Measurements from ENCODE around the gene CHPF2.

The CHPF2 gene

GRCh38 chr7:151198945-151199848 lies 33.1 kb upstream of the CHPF2 start:
- no peaks in the 10 kb centered on the region for H3K4me1 Mint-ChIP-seq (ENCODE audit: low read depth)
- no peak overlapping the region for H3K27ac Mint-ChIP-seq
- H3K27me3 Mint-ChIP-seq (ENCODE audit: low read depth) = peaks cover 6% of the 10 kb centered on the region
- H3K4me3 Mint-ChIP-seq = no peak overlapping the region
- no peaks in the 10 kb centered on the region for H3K9me3 Mint-ChIP-seq
- DNase-seq (ENCODE audit: low spot score) = no peak
- no peaks in the 10 kb centered on the region for H3K36me3 Mint-ChIP-seq (ENCODE audit: low read depth)

GRCh38 chr7:151201344-151201743 lies 30.9 kb upstream of the CHPF2 start:
- H3K27me3 Mint-ChIP-seq (ENCODE audit: low read depth) = peaks cover 2% of the 10 kb centered on the region
- H3K36me3 Mint-ChIP-seq (ENCODE audit: low read depth) = no peaks in the 10 kb centered on the region
- H3K4me1 Mint-ChIP-seq (ENCODE audit: low read depth) = peaks cover 2% of the 10 kb centered on the region
- DNase-seq (ENCODE audit: low spot score) = no peak
- H3K9me3 Mint-ChIP-seq = no peaks in the 10 kb centered on the region
- no peak overlapping the region for H3K4me3 Mint-ChIP-seq
- H3K27ac Mint-ChIP-seq = no peak overlapping the region

GRCh38 chr7:151201751-151202150 lies 30.5 kb upstream of the CHPF2 start:
- no peak overlapping the region for H3K27ac Mint-ChIP-seq
- DNase-seq (ENCODE audit: low spot score) = no peak
- no peaks in the 10 kb centered on the region for H3K36me3 Mint-ChIP-seq (ENCODE audit: low read depth)
- peaks cover 4% of the 10 kb centered on the region for H3K27me3 Mint-ChIP-seq (ENCODE audit: low read depth)
- H3K4me1 Mint-ChIP-seq (ENCODE audit: low read depth) = peaks cover 6% of the 10 kb centered on the region
- no peak overlapping the region for H3K4me3 Mint-ChIP-seq
- H3K9me3 Mint-ChIP-seq = no peaks in the 10 kb centered on the region

GRCh38 chr7:151202836-151203235 lies 29.4 kb upstream of the CHPF2 start:
- peaks cover 4% of the 10 kb centered on the region for H3K27me3 Mint-ChIP-seq (ENCODE audit: low read depth)
- no peaks in the 10 kb centered on the region for H3K36me3 Mint-ChIP-seq (ENCODE audit: low read depth)
- peaks cover 17% of the 10 kb centered on the region for H3K4me1 Mint-ChIP-seq (ENCODE audit: low read depth)
- H3K9me3 Mint-ChIP-seq = no peaks in the 10 kb centered on the region
- H3K4me3 Mint-ChIP-seq = no peak overlapping the region
- H3K27ac Mint-ChIP-seq = no peak overlapping the region
- DNase-seq (ENCODE audit: low spot score) = no peak

GRCh38 chr7:151204383-151205032 lies 27.8 kb upstream of the CHPF2 start:
- no peak overlapping the region for H3K27ac Mint-ChIP-seq
- H3K9me3 Mint-ChIP-seq = no peaks in the 10 kb centered on the region

GRCh38 chr7:151205730-151206129 lies 26.6 kb upstream of the CHPF2 start:
- Mint-ChIP-seq H3K36me3 (ENCODE audit: low read depth) (peaks cover 3% of the 10 kb centered on the region), H3K9me3 (no peaks in the 10 kb centered on the region), H3K4me1 (ENCODE audit: low read depth) (peaks cover 23% of the 10 kb centered on the region), H3K27me3 (ENCODE audit: low read depth) (peaks cover 4% of the 10 kb centered on the region), H3K27ac (peak overlapping the region; percentile 18), H3K4me3 (peak overlapping the region; percentile 27)
- DNase-seq (ENCODE audit: low spot score) = no peak

More at GRCh38 chr7:151204383-151205032, 27.8 kb upstream of the CHPF2 start:
- no peak overlapping the region for H3K4me3 Mint-ChIP-seq
- peaks cover 23% of the 10 kb centered on the region for H3K4me1 Mint-ChIP-seq (ENCODE audit: low read depth)
- no peaks in the 10 kb centered on the region for H3K36me3 Mint-ChIP-seq (ENCODE audit: low read depth)
- peaks cover 4% of the 10 kb centered on the region for H3K27me3 Mint-ChIP-seq (ENCODE audit: low read depth)
- no peak for DNase-seq (ENCODE audit: low spot score)

- Mint-ChIP-seq H3K36me3 (ENCODE audit: low read depth) (peaks cover 5% of the 10 kb centered on the region), H3K4me1 (ENCODE audit: low read depth) (peaks cover 23% of the 10 kb centered on the region), H3K9me3 (no peaks in the 10 kb centered on the region), H3K4me3 (peak overlapping the region; percentile 73), H3K27ac (peak overlapping the region; percentile 66), H3K27me3 (ENCODE audit: low read depth) (peaks cover 4% of the 10 kb centered on the region)
- no peak for DNase-seq (ENCODE audit: low spot score)
Observed at GRCh38 chr7:151206914-151207313, 25.4 kb upstream of the CHPF2 start.

GRCh38 chr7:151207315-151207714 lies 25.0 kb upstream of the CHPF2 start:
- H3K36me3 Mint-ChIP-seq (ENCODE audit: low read depth) = peaks cover 5% of the 10 kb centered on the region
- peak overlapping the region; percentile 66 for H3K27ac Mint-ChIP-seq
- peaks cover 23% of the 10 kb centered on the region for H3K4me1 Mint-ChIP-seq (ENCODE audit: low read depth)
- peak overlapping the region; percentile 73 for H3K4me3 Mint-ChIP-seq
- DNase-seq (ENCODE audit: low spot score) = no peak
- peaks cover 4% of the 10 kb centered on the region for H3K27me3 Mint-ChIP-seq (ENCODE audit: low read depth)
- H3K9me3 Mint-ChIP-seq = no peaks in the 10 kb centered on the region

- no peak for DNase-seq (ENCODE audit: low spot score)
- H3K4me1 Mint-ChIP-seq (ENCODE audit: low read depth) = peaks cover 23% of the 10 kb centered on the region
- H3K4me3 Mint-ChIP-seq = peak overlapping the region; percentile 73
- peak overlapping the region; percentile 66 for H3K27ac Mint-ChIP-seq
- H3K27me3 Mint-ChIP-seq (ENCODE audit: low read depth) = peaks cover 4% of the 10 kb centered on the region
- H3K9me3 Mint-ChIP-seq = no peaks in the 10 kb centered on the region
- peaks cover 5% of the 10 kb centered on the region for H3K36me3 Mint-ChIP-seq (ENCODE audit: low read depth)
Observed at GRCh38 chr7:151207804-151208203, 24.5 kb upstream of the CHPF2 start.

- Mint-ChIP-seq H3K9me3 (no peaks in the 10 kb centered on the region), H3K36me3 (ENCODE audit: low read depth) (peaks cover 8% of the 10 kb centered on the region), H3K4me3 (no peak overlapping the region), H3K27me3 (ENCODE audit: low read depth) (peaks cover 4% of the 10 kb centered on the region), H3K4me1 (ENCODE audit: low read depth) (peaks cover 23% of the 10 kb centered on the region), H3K27ac (peak overlapping the region; percentile 38)
- DNase-seq (ENCODE audit: low spot score) = no peak
Observed at GRCh38 chr7:151208253-151208862, 23.9 kb upstream of the CHPF2 start.

- Mint-ChIP-seq H3K27ac (no peak overlapping the region), H3K4me1 (ENCODE audit: low read depth) (peaks cover 23% of the 10 kb centered on the region), H3K4me3 (no peak overlapping the region), H3K36me3 (ENCODE audit: low read depth) (peaks cover 13% of the 10 kb centered on the region), H3K27me3 (ENCODE audit: low read depth) (peaks cover 4% of the 10 kb centered on the region), H3K9me3 (no peaks in the 10 kb centered on the region)
- no peak for DNase-seq (ENCODE audit: low spot score)
Observed at GRCh38 chr7:151209588-151209987, 22.7 kb upstream of the CHPF2 start.

- Mint-ChIP-seq H3K27ac (peak within 1 kb of the TSS; percentile 41), H3K4me1 (ENCODE audit: low read depth) (peaks cover 23% of the 10 kb centered on the region), H3K27me3 (ENCODE audit: low read depth) (peaks cover 4% of the 10 kb centered on the region), H3K4me3 (no peak within 1 kb of the TSS), H3K9me3 (no peaks in the 10 kb centered on the region), H3K36me3 (ENCODE audit: low read depth) (peaks cover 18% of the 10 kb centered on the region)
- DNase-seq (ENCODE audit: low spot score) = no peak
Observed at GRCh38 chr7:151210087-151210854, 22.0 kb upstream of the CHPF2 start, which contains the start of gene H2BK1. Gene H2BK1, minus strand, starts transcription at chr7:151210488. Its CDS starts 170 bp downstream, at chr7:151210318.

- no peak overlapping the region for H3K27ac Mint-ChIP-seq
Observed at GRCh38 chr7:151211155-151211772, 21.0 kb upstream of the CHPF2 start.

More at GRCh38 chr7:151211155-151211772, 21.0 kb upstream of the CHPF2 start:
- Mint-ChIP-seq H3K9me3 (no peaks in the 10 kb centered on the region), H3K4me1 (ENCODE audit: low read depth) (peaks cover 20% of the 10 kb centered on the region), H3K36me3 (ENCODE audit: low read depth) (peaks cover 22% of the 10 kb centered on the region), H3K27me3 (ENCODE audit: low read depth) (peaks cover 2% of the 10 kb centered on the region), H3K4me3 (no peak overlapping the region)
- no peak for DNase-seq (ENCODE audit: low spot score)
